ENCODE measurements around the gene AFAP1. TPM values are rescaled to one million over a fixed set of nuclear protein-coding genes. Genes with fewer than 3 reads are reported as not detected.

The AFAP1 gene
- total RNA-seq, 2 experiments from 2014 or later = not detected

DNA sequence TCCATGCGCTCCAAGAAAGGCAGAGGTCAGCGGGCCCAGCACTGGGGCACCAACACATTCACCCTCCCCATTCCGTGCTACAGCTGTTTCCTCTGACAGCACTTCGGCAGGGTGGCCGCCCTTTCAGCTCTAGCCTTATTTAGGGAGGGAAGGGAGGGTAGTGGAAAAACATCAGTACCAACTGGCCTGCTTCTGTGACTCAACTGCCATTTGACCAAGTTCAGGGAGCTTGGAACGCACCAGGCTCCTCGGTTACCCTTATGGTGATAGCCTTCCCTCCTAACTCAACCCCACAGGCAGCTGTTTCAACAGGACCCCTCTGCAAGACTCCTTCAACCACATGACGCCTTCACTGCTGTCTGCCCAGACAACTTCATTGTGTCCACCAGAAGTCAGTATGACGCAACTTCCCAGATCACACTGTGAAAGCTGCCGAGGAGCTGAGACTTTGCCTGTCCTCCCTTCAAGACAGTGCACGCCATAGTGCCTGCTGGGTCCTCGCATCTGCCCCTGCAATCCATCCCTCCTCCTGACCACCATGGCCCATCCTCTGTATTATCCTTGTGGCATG, 132.2 kb downstream of the AFAP1 start:
- Histone ChIP-seq H3K36me3 (ENCODE audit: insufficient read depth, low read length) (no peaks in the 10 kb centered on the region), H3K4me2 (ENCODE audit: low read length) (no peak overlapping the region), H3K9me3 (ENCODE audit: low read length) (no peaks in the 10 kb centered on the region), H3K27ac (ENCODE audit: low read depth, low read length, poor library complexity, severe bottlenecking) (no peak overlapping the region), H2AFZ (ENCODE audit: low read length) (no peak overlapping the region), H4K20me1 (ENCODE audit: insufficient read depth, low read length) (no peaks in the 10 kb centered on the region), H3K79me2 (ENCODE audit: insufficient read depth, low read depth, low read length) (no peaks in the 10 kb centered on the region), H3K4me3 (ENCODE audit: low read depth, low read length, poor library complexity, severe bottlenecking) (no peak overlapping the region), H3K9me2 (ENCODE audit: insufficient read depth, low read length) (no peaks in the 10 kb centered on the region), H3K4me1 (ENCODE audit: insufficient read depth, low read length, poor library complexity, severe bottlenecking) (no peaks in the 10 kb centered on the region)
- CTCF ChIA-PET (ENCODE audit: unreplicated experiment) = no interaction called here
- POLR2A ChIA-PET = interaction anchor here (0.6 kb wide), 1 partner anchor 338 kb away, joined by 5 read pairs; no protein-coding TSS in a partner anchor
- intact Hi-C loops (cut with micrococcal nuclease; ENCODE audit: unreplicated experiment) = no loop called here
- DNase-seq (ENCODE audit: low spot score) = no peak
- no TSS peak for BruUV-seq (replicated peaks)
- TF ChIP-seq EZH2phosphoT487 (IDR thresholded peaks at IDR 0.05; ENCODE audit: borderline replicate concordance, low read depth, low read length) = no peak
- TF ChIP-seq, protein P1, sequence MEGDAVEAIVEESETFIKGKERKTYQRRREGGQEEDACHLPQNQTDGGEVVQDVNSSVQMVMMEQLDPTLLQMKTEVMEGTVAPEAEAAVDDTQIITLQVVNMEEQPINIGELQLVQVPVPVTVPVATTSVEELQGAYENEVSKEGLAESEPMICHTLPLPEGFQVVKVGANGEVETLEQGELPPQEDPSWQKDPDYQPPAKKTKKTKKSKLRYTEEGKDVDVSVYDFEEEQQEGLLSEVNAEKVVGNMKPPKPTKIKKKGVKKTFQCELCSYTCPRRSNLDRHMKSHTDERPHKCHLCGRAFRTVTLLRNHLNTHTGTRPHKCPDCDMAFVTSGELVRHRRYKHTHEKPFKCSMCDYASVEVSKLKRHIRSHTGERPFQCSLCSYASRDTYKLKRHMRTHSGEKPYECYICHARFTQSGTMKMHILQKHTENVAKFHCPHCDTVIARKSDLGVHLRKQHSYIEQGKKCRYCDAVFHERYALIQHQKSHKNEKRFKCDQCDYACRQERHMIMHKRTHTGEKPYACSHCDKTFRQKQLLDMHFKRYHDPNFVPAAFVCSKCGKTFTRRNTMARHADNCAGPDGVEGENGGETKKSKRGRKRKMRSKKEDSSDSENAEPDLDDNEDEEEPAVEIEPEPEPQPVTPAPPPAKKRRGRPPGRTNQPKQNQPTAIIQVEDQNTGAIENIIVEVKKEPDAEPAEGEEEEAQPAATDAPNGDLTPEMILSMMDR (conservative IDR thresholded peaks at IDR 0.05; ENCODE audit: low read length) = no peak

DNA sequence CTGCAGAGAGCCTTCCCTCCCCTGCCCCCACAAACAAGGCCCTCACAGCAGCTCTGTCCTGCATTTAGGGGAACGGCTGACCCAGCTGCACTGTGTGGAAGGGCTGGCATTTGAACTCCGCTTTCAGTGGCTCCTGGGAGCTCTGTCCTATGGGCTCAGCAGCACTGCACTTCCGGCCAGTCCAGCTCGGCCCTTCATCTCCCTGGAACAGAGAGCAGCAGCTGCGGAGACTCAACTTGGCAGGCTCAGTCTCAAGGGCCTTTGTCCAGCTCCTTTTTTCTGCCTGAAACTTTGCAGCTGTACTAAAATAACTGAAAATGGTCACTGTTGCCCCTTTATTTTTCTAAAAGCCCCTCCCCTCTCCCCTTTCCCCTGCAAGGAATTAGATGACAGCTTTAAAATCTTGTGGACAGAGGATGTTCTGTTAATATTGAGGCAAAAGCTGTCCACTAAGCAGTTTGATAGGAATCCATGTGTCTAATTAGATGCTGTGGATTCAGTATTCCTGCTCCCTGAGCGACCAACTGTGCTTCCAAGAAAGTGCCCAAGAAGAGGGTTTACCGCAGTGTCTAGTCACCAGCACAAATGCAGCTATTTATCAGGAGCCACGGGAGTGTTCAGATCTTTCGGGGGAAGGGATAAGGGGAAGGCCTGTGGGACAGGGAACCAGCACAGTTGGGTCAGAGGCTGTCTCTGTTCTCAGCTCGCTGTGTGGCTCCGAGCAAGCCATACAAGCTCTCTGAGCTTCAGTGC, 133.1 kb downstream of the AFAP1 start:
- Histone ChIP-seq H3K4me2 (ENCODE audit: low read length) (no peak overlapping the region), H3K9me2 (ENCODE audit: insufficient read depth, low read length) (no peaks in the 10 kb centered on the region), H4K20me1 (ENCODE audit: insufficient read depth, low read length) (no peaks in the 10 kb centered on the region), H2AFZ (ENCODE audit: low read length) (no peak overlapping the region), H3K79me2 (ENCODE audit: insufficient read depth, low read depth, low read length) (no peaks in the 10 kb centered on the region), H3K4me3 (ENCODE audit: low read depth, low read length, poor library complexity, severe bottlenecking) (no peak overlapping the region), H3K4me1 (ENCODE audit: insufficient read depth, low read length, poor library complexity, severe bottlenecking) (no peaks in the 10 kb centered on the region), H3K27ac (ENCODE audit: low read depth, low read length, poor library complexity, severe bottlenecking) (no peak overlapping the region), H3K9me3 (ENCODE audit: low read length) (no peaks in the 10 kb centered on the region), H3K36me3 (ENCODE audit: insufficient read depth, low read length) (no peaks in the 10 kb centered on the region)
- no peak for DNase-seq (ENCODE audit: low spot score)
- intact Hi-C loops (cut with micrococcal nuclease; ENCODE audit: unreplicated experiment) = no loop called here
- TF ChIP-seq, protein P1 (conservative IDR thresholded peaks at IDR 0.05; ENCODE audit: low read length) = no peak
- TF ChIP-seq EZH2phosphoT487 (IDR thresholded peaks at IDR 0.05; ENCODE audit: borderline replicate concordance, low read depth, low read length) = no peak
- POLR2A ChIA-PET = no interaction called here
- CTCF ChIA-PET (ENCODE audit: unreplicated experiment) = no interaction called here
- BruUV-seq (replicated peaks) = no TSS peak
